HEK293 (cell line): ENCODE data around the gene OR8H2.

ENCODE experiments used
- CTCF ChIA-PET: fragments of 350-600 bp; formaldehyde crosslinking; extraction: SDS; loops from one replicate; lab custom pipeline; 2021; ENCODE audit warnings: antibody characterized with exemption; lab: Yijun Ruan, JAX
- POLR2A ChIA-PET: fragments of 300-600 bp; formaldehyde crosslinking; extraction: SDS; loops from one replicate; lab custom pipeline; 2020; ENCODE audit warnings: antibody characterized with exemption, inconsistent platforms; lab: Yijun Ruan, JAX
- H3K27ac ChIP-seq: fragments of 200-500 bp; sonication (Bioruptor generic); 2 replicates; pipeline ENCODE4 v1.5.1; 2014; ENCODE audit warnings: low read depth, low read length, control low read depth, inconsistent platforms; ENCODE audit errors: extremely low read depth
- H3K36me3 ChIP-seq, 2 experiments: fragments of 200-500 bp in 1 of 2; sonication (Bioruptor generic) in 1 of 2; 1 replicate in 1 of 2; 2 replicates in 1 of 2; pipeline ENCODE4 v1.5.1; 2014 to 2017; ENCODE audit warnings: inconsistent platforms in 2 of 2, low read length in 2 of 2; ENCODE audit not compliant: control insufficient read depth in 2 of 2, insufficient read depth in 1 of 2
- H3K4me1 ChIP-seq: fragments of 200-500 bp; sonication (Bioruptor generic); 2 replicates; pipeline ENCODE4 v1.5.1; 2014; ENCODE audit warnings: mild to moderate bottlenecking, low read length, inconsistent platforms; ENCODE audit not compliant: control insufficient read depth, insufficient read depth
- H3K4me3 ChIP-seq: 2 replicates; pipeline ENCODE4 v1.5.1; 2011; ENCODE audit warnings: low read depth, mild to moderate bottlenecking, control low read depth, low read length, moderate library complexity
- H3K9me3 ChIP-seq: fragments of 200-500 bp; sonication (Bioruptor generic); 2 replicates; pipeline ENCODE4 v1.5.1; 2014; ENCODE audit warnings: low read depth, low read length, inconsistent platforms; ENCODE audit not compliant: control insufficient read depth, insufficient read depth
- BCL6B ChIP-seq: fragments of 450-650 bp; formaldehyde crosslinking; IDR thresholded peaks from 2 replicates; pipeline ENCODE4 v1.5.1; 2017; ENCODE audit warnings: missing biosample characterization, missing genetic modification characterization
- GFI1B ChIP-seq: fragments of 450-650 bp; formaldehyde crosslinking; IDR thresholded peaks from 2 replicates; pipeline ENCODE4 v1.5.1; 2016; ENCODE audit warnings: missing biosample characterization, missing genetic modification characterization
- HOXD13 ChIP-seq: sonication (generic); formaldehyde crosslinking; IDR thresholded peaks from 2 replicates; pipeline ENCODE4 v1.8.0; 2022; ENCODE audit warnings: missing genetic modification reagents, borderline replicate concordance
- KLF10 ChIP-seq: fragments of 450-650 bp; IDR thresholded peaks from 2 replicates; pipeline ENCODE4 v1.5.1; 2018; ENCODE audit warnings: missing biosample characterization, mild to moderate bottlenecking, missing genetic modification characterization
- OVOL3 ChIP-seq: fragments of 450-650 bp; formaldehyde crosslinking; IDR thresholded peaks from 2 replicates; pipeline ENCODE4 v1.5.1; 2016; ENCODE audit warnings: missing biosample characterization, missing genetic modification characterization
- PRDM10 ChIP-seq: fragments of 450-650 bp; formaldehyde crosslinking; IDR thresholded peaks from 2 replicates; pipeline ENCODE4 v1.5.1; 2016; ENCODE audit warnings: missing biosample characterization, missing genetic modification characterization
- PRDM6 ChIP-seq: fragments of 450-650 bp; formaldehyde crosslinking; IDR thresholded peaks from 2 replicates; pipeline ENCODE4 v1.5.1; 2017; ENCODE audit warnings: missing biosample characterization, missing genetic modification characterization
- ZBTB26 ChIP-seq: fragments of 450-650 bp; formaldehyde crosslinking; optimal IDR thresholded peaks from 2 replicates; pipeline ENCODE3; 2016; ENCODE audit warnings: missing biosample characterization, mild to moderate bottlenecking, missing genetic modification characterization
- ZBTB48 ChIP-seq: fragments of 450-650 bp; formaldehyde crosslinking; IDR thresholded peaks from 2 replicates; pipeline ENCODE4 v1.5.1; 2016; ENCODE audit warnings: missing biosample characterization, missing genetic modification characterization
- ZFP3 ChIP-seq: fragments of 450-650 bp; formaldehyde crosslinking; IDR thresholded peaks from 2 replicates; pipeline ENCODE4 v1.5.1; 2016; ENCODE audit warnings: low read depth, missing biosample characterization, missing genetic modification characterization
- ZNF121 ChIP-seq: fragments of 450-650 bp; formaldehyde crosslinking; IDR thresholded peaks from 2 replicates; pipeline ENCODE4 v1.5.1; 2016; ENCODE audit warnings: missing biosample characterization, missing genetic modification characterization
- ZNF138 ChIP-seq: fragments of 450-650 bp; formaldehyde crosslinking; IDR thresholded peaks from 2 replicates; pipeline ENCODE4 v1.5.1; 2016; ENCODE audit warnings: missing biosample characterization, missing genetic modification characterization, borderline replicate concordance
- ZNF175 ChIP-seq: fragments of 450-650 bp; formaldehyde crosslinking; IDR thresholded peaks from 2 replicates; pipeline ENCODE4 v1.5.1; 2016; ENCODE audit warnings: missing biosample characterization, missing genetic modification characterization
- ZNF2 ChIP-seq: fragments of 450-650 bp; formaldehyde crosslinking; IDR thresholded peaks from 2 replicates; pipeline ENCODE4 v1.5.1; 2016; ENCODE audit warnings: missing biosample characterization, missing genetic modification characterization
- ZNF202 ChIP-seq: fragments of 450-650 bp; formaldehyde crosslinking; IDR thresholded peaks from 2 replicates; pipeline ENCODE4 v1.5.1; 2016; ENCODE audit warnings: missing biosample characterization, missing genetic modification characterization, borderline replicate concordance
- ZNF221 ChIP-seq: fragments of 450-650 bp; formaldehyde crosslinking; IDR thresholded peaks from 2 replicates; pipeline ENCODE4 v1.5.1; 2017; ENCODE audit warnings: missing biosample characterization, missing genetic modification characterization, borderline replicate concordance
- ZNF24 ChIP-seq: fragments of 450-650 bp; formaldehyde crosslinking; IDR thresholded peaks from 2 replicates; pipeline ENCODE4 v1.5.1; 2016; ENCODE audit warnings: missing biosample characterization, missing genetic modification characterization
- ZNF280D ChIP-seq: fragments of 450-650 bp; formaldehyde crosslinking; IDR thresholded peaks from 2 replicates; pipeline ENCODE4 v1.5.1; 2016; ENCODE audit warnings: missing biosample characterization, missing genetic modification characterization
- ZNF404 ChIP-seq: fragments of 450-650 bp; formaldehyde crosslinking; IDR thresholded peaks from 2 replicates; pipeline ENCODE4 v1.5.1; 2017; ENCODE audit warnings: missing biosample characterization, missing genetic modification characterization
- ZNF600 ChIP-seq: fragments of 450-650 bp; formaldehyde crosslinking; IDR thresholded peaks from 2 replicates; pipeline ENCODE4 v1.5.1; 2016; ENCODE audit warnings: missing biosample characterization, missing genetic modification characterization
- ZNF624 ChIP-seq: fragments of 450-650 bp; formaldehyde crosslinking; IDR thresholded peaks from 2 replicates; pipeline ENCODE4 v1.5.1; 2017; ENCODE audit warnings: missing biosample characterization, missing genetic modification characterization
- ZNF626 ChIP-seq: fragments of 450-650 bp; sonication (Bioruptor Pico); formaldehyde crosslinking; IDR thresholded peaks from 2 replicates; pipeline ENCODE4 v1.5.1; 2018; ENCODE audit warnings: missing biosample characterization, missing genetic modification characterization, inconsistent platforms
- ZNF654 ChIP-seq: fragments of 450-650 bp; formaldehyde crosslinking; IDR thresholded peaks from 2 replicates; pipeline ENCODE4 v1.5.1; 2016; ENCODE audit warnings: low read depth, missing biosample characterization, missing genetic modification characterization
- ZNF768 ChIP-seq: fragments of 450-650 bp; formaldehyde crosslinking; IDR thresholded peaks from 2 replicates; pipeline ENCODE4 v1.5.1; 2018; ENCODE audit warnings: missing biosample characterization, mild to moderate bottlenecking, missing genetic modification characterization
- ZNF792 ChIP-seq: fragments of 450-650 bp; formaldehyde crosslinking; IDR thresholded peaks from 2 replicates; pipeline ENCODE4 v1.5.1; 2016; ENCODE audit warnings: missing biosample characterization, missing genetic modification characterization

OR8H2 gene

GRCh38 chr11:56093008-56093407 lies 10.5 kb upstream of the OR8H2 start, which contains the start of gene OR8I2:
TSS of gene OR8I2 (plus strand) at chr11:56093308. CDS start at chr11:56093308, 0 bp downstream.
- TF ChIP-seq ZNF121 (tag by site-specific recombination) (no peak), ZNF202 (no peak), KLF10 (tag by site-specific recombination) (no peak), ZNF792 (tag by site-specific recombination) (no peak), ZNF624 (tag by site-specific recombination) (no peak), ZBTB26 (tag by site-specific recombination) (no peak), ZBTB48 (tag by site-specific recombination) (no peak), ZNF221 (tag by site-specific recombination) (no peak), ZNF654 (tag by site-specific recombination) (no peak), ZNF175 (tag by site-specific recombination) (no peak), ZNF138 (tag by site-specific recombination) (no peak)
- Histone ChIP-seq H3K27ac (no peak within 1 kb of the TSS), H3K4me3 (no peak within 1 kb of the TSS), H3K9me3 (no peaks in the 10 kb centered on the region), H3K36me3 (no peaks in the 10 kb centered on the region), H3K4me1 (no peaks in the 10 kb centered on the region)
- ChIA-PET CTCF (no interaction called here), POLR2A (no interaction called here)

GRCh38 chr11:56122073-56122472 lies 18.6 kb downstream of the OR8H2 start, which contains the start of gene OR8H3:
TSS of gene OR8H3 (plus strand) at chr11:56122373. CDS start at chr11:56122373, 0 bp downstream.
- Histone ChIP-seq H3K9me3 (no peaks in the 10 kb centered on the region), H3K27ac (no peak within 1 kb of the TSS), H3K4me1 (no peaks in the 10 kb centered on the region), H3K4me3 (no peak within 1 kb of the TSS), H3K36me3 (no peaks in the 10 kb centered on the region)
- ChIA-PET POLR2A (no interaction called here), CTCF (no interaction called here)
- TF ChIP-seq OVOL3 (no peak), ZNF24 (no peak), PRDM6 (no peak), HOXD13 (CRISPR knock-in tag) (no peak), GFI1B (tag by site-specific recombination) (no peak), ZNF2 (no peak), ZNF280D (tag by site-specific recombination) (no peak), ZNF600 (tag by site-specific recombination) (no peak), ZFP3 (tag by site-specific recombination) (no peak), PRDM10 (tag by site-specific recombination) (no peak), ZNF626 (tag by site-specific recombination) (no peak), ZNF768 (no peak), BCL6B (tag by site-specific recombination) (no peak), ZNF404 (no peak)
